Measurements from ENCODE around the gene APC.

APC gene

DNA sequence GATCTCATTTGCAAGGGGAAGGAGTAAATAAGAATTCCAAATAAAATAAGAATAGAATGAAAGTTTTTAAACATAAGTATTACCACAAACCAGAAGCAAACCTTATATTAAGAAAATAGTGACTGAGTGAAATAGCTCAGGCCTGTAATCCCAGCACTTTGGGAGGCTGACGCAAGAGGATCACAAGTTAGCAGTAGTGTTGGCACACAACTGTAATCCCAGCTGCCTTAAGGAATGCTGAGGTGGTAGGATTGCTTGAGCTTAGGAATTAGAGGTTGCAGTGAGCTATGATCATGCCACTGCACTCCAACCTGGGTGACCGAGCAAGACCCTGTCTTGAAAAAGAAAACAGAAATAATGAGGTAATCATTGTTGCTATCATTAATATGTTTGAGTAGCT lies 47.0 kb downstream of the APC start:
- no peak for DNase-seq (ENCODE audit: low read depth in 2 of 2)

GRCh38 chr5:112787261-112787660 lies 49.6 kb downstream of the APC start:
- DNase-seq (ENCODE audit: low read depth in 2 of 2), result no peak

GRCh38 chr5:112787896-112788295 lies 50.2 kb downstream of the APC start:
- DNase-seq (ENCODE audit: low read depth in 2 of 2), result no peak

DNA sequence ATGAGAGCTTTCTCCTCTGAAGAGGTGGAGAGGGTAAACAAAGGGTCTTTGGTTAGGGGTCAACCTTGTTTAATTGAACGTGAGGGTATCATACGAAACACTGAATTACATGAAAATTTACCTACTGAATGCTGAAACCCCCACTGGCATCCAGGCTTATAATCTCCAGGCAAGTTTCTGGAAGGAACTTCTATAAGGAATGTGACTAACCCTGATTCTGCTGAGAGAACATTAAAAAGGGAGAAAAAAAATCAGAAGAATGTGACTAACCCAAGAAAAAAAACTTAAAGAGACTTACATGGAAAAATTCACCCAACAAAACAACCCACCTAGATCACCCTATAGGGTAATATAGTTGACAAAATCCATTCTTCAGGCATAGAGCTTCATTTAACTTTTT lies 55.5 kb downstream of the APC start:
- no peak for DNase-seq (ENCODE audit: low read depth in 2 of 2)

GRCh38 chr5:112794410-112794809 lies 56.7 kb downstream of the APC start:
- DNase-seq (ENCODE audit: low read depth in 2 of 2), result no peak

GRCh38 chr5:112795342-112795741 lies 57.7 kb downstream of the APC start:
- no peak for DNase-seq (ENCODE audit: low read depth in 2 of 2)

GRCh38 chr5:112795944-112796678 lies 58.4 kb downstream of the APC start:
- no peak for DNase-seq (ENCODE audit: low read depth in 2 of 2)

GRCh38 chr5:112799661-112800060 lies 62.0 kb downstream of the APC start:
- no peak for DNase-seq (ENCODE audit: low read depth in 2 of 2)

DNA sequence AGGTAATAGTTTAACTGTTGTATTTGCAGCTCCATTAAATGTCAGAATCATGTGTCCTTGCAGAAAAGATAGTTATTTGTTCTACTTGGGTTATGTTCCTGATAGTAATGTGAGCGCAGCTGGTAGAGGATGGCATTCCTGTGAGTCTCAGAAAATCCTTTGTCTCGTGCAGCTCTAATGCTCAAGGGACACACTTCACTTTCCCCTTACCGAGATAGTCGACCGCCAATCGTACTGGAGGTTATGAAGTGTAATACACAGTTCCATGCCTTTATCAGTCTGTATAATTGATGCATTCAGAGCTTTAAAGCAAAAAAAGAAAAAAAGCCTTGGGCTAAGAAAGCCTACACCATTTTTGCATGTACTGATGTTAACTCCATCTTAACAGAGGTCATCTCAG lies 63.2 kb downstream of the APC start:
- no peak for DNase-seq (ENCODE audit: low read depth in 2 of 2)

DNA sequence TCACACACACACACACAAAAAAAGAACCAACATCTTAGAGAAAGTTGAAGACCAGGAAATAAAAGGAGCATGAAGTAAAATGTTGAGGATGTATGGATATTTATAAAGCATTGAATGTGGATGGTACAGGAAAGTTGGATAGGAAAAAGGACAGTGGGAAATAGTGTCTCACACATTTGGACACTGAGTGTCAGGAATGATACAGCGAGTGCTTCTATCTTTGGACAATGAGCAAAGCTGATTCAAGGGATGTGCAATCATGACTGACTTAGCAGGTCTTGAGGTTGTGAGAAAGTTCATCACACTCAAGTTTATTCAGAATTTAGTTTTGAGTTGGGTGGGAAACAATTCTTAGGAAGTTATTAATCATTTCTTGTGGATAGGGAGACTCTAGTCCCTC lies 73.3 kb downstream of the APC start:
- DNase-seq (ENCODE audit: low read depth in 2 of 2), result no peak

DNA sequence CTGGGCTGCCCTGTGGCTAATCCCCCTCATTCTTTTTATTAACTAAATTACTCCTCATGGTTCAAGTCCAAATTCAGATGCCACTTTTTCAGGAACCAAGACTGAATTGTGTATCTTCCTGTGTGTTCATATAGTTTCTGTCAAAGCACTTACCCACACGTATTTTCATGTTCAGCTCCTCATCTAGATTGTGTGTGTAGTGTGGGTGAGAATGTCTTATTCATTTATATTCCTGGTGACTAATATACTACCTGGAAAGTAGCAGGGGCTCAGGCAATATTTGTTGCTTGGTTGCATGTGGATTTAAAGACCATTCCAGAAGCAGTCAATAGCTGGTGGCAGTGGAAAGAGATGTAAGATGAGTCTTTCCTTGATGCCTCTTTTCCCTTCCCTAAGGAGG lies 74.9 kb downstream of the APC start:
- DNase-seq (ENCODE audit: low read depth in 2 of 2), result no peak

DNA sequence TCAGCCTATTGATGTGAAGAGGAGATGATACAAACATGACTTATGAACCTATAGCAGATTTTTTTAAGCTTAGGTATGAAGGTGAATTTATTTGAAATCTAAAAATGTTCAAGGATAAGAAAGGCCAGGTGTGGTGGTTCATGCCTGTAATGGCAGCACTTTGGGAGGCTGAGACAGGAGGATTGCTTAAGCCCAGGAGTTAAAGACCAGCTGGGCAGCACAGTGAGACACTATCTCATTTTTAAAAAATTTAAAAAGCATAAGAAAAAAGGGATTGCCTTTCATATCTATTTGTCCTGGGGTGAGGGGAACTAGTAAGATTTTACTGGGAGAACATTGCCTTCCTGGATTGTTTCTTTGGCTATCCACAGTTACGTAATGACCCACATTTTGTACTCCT lies 82.6 kb downstream of the APC start:
- no peak for DNase-seq (ENCODE audit: low read depth in 2 of 2)

- no peak for DNase-seq (ENCODE audit: low read depth in 2 of 2)
Observed at GRCh38 chr5:112822456-112822855, 84.8 kb downstream of the APC start.

GRCh38 chr5:112823181-112823580 lies 85.5 kb downstream of the APC start:
- no peak for DNase-seq (ENCODE audit: low read depth in 2 of 2)

GRCh38 chr5:112823656-112824055 lies 86.0 kb downstream of the APC start:
- no peak for DNase-seq (ENCODE audit: low read depth in 2 of 2)

- DNase-seq (ENCODE audit: low read depth in 2 of 2), result no peak
Observed at GRCh38 chr5:112824197-112824596, 86.5 kb downstream of the APC start.

DNA sequence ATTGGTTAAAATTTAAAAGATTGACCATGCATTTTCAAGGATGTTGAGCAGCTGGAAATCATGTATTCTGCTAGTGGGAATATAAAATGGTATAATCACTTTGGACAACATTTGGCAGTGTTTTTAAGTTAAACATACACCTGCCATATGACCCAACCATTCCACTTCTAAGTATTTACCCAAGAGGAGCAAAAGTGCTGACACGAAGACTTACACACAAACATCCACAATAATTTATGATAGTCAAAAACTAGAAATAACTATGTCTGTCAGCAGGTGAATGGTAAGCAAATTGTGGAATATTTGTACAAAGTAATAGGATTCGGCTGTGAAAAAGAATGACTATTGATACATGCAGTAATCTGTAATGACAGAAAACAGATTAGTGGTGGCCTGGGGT lies 92.7 kb downstream of the APC start:
- no peak for DNase-seq (ENCODE audit: low read depth in 2 of 2)

DNA sequence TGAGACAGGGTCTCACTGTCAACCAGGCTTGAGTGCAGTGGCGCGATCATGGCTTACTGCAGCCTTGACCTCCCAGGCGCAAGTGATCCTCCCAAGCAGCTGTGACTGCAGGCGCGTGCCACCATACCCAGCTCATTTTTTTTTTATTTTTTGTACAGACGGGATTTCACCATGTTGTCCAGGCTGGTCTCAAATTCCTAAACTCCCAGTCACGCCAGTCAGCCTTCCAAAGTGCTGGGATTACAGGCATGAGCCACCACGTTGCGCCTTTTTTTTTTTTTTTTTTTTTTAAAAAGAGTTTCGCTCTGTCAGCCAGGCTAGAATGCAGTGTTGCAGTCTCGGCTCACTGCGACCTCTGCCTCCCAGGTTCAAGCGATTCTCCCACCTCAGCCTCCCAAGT lies 96.3 kb downstream of the APC start:
- DNase-seq (ENCODE audit: low read depth in 2 of 2), result no peak

GRCh38 chr5:112844489-112844888 lies 106.8 kb downstream of the APC start:
- no peak for DNase-seq (ENCODE audit: low read depth in 2 of 2)

DNA sequence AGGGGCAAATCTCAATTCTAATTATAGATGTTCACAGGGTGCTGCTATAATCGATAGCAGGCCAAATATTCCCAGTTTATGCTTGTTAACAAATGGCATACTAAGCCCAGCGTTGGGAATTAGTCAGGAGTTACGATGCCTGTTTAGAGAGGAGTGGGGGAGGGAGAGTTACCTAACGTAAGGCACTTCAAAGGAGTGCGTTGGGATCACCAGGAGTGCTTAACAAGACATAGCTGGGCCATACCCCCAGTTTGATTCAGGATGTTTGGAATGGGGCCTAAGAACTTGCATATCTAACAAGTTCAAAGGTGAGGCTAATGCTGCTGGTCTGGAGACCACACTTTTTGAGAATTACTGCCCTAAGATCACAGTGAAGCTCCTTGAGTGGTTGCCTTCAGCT lies 108.9 kb downstream of the APC start:
- no peak for DNase-seq (ENCODE audit: low read depth in 2 of 2)

DNA sequence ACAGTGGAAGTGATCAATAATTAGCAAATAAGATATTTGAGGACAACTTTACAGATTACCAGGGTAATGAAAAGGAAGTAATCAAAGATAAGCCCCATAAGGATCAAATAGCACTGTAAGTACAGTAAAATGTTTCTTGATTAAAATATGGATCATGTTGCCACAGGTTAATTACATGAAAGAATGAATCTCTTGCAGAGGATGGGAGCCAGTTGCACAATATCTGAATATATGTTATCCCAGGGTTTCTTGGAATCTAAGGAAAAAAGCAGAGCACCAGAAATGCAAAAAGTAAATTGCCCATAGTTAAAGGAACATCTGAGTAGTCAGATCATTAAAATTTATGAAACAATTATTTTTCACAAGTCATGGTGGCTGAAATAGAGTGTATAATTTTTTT lies 109.6 kb downstream of the APC start:
- DNase-seq (ENCODE audit: low read depth in 2 of 2), result no peak

DNA sequence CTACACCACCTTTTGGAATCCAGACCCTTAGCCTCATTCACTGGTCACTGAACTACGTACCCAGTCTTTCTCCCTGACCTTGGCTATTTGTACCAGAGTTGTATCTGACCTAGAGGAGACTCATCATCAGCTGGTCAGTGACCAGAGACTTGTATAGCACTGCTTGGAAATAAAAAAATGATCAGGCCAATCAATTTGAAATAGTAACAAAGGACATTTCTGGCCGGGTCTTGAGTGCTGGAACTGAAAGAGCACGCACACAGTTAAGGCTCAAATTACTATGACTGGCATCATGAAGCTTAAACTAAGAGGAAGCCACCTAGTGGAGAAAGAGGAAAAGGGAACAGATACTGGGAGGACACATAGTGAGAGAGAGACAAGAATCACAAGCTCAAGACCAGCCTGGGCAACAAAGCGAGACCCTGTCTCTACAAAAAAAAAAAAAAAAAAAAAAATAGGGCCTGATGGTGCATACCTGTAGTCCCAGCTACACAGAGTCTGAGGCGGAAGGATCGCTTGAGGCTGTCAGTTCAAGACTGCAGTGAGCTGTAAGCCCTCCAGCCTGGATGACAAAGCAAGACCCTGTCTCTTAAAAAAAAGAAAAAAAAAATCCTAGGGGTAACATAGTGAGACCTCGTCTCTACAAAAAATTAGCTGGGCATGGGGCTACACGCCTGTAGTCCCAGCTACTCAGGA lies 110.6 kb downstream of the APC start:
- DNase-seq (ENCODE audit: low read depth in 2 of 2), result no peak

GRCh38 chr5:112849912-112850311 lies 112.2 kb downstream of the APC start:
- no peak for DNase-seq (ENCODE audit: low read depth in 2 of 2)

GRCh38 chr5:112854651-112855050 lies 117.0 kb downstream of the APC start:
- DNase-seq (ENCODE audit: low read depth in 2 of 2), result no peak
